Fibroblast of mammary gland (primary cell): ENCODE data around the gene IRF2BP2.
A peak's percentile ranks its signal among the peaks of the same experiment; 100 is the strongest.

Source experiments
- DNase-seq: peaks from one replicate; pipeline ENCODE4 v3.0.0-alpha.2; 2010; ENCODE audit warnings: low read depth
- H3K4me3 ChIP-seq: 2 replicates; pipeline ENCODE4 v1.5.1; 2011; ENCODE audit warnings: low read depth, mild to moderate bottlenecking, low read length, moderate library complexity; ENCODE audit not compliant: control insufficient read depth
- TF ChIP-seq, protein P1 (sequence below): conservative IDR thresholded peaks from 2 replicates; pipeline ENCODE4 v1.5.1; 2011; ENCODE audit warnings: low read depth, low read length, inconsistent platforms; ENCODE audit not compliant: control insufficient read depth, insufficient read depth

Gene IRF2BP2

GRCh38 chr1:234616644-234617043, 6.7 kb upstream of the IRF2BP2 start:
- TF ChIP-seq, protein P1, sequence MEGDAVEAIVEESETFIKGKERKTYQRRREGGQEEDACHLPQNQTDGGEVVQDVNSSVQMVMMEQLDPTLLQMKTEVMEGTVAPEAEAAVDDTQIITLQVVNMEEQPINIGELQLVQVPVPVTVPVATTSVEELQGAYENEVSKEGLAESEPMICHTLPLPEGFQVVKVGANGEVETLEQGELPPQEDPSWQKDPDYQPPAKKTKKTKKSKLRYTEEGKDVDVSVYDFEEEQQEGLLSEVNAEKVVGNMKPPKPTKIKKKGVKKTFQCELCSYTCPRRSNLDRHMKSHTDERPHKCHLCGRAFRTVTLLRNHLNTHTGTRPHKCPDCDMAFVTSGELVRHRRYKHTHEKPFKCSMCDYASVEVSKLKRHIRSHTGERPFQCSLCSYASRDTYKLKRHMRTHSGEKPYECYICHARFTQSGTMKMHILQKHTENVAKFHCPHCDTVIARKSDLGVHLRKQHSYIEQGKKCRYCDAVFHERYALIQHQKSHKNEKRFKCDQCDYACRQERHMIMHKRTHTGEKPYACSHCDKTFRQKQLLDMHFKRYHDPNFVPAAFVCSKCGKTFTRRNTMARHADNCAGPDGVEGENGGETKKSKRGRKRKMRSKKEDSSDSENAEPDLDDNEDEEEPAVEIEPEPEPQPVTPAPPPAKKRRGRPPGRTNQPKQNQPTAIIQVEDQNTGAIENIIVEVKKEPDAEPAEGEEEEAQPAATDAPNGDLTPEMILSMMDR, result no peak
- H3K4me3 ChIP-seq, result no peak overlapping the region
- DNase-seq, result peak; percentile 31

GRCh38 chr1:234614081-234614489, 4.1 kb upstream of the IRF2BP2 start:
- TF ChIP-seq, protein P1, result no peak
- H3K4me3 ChIP-seq, result no peak overlapping the region
- peak; percentile 53 for DNase-seq

DNA sequence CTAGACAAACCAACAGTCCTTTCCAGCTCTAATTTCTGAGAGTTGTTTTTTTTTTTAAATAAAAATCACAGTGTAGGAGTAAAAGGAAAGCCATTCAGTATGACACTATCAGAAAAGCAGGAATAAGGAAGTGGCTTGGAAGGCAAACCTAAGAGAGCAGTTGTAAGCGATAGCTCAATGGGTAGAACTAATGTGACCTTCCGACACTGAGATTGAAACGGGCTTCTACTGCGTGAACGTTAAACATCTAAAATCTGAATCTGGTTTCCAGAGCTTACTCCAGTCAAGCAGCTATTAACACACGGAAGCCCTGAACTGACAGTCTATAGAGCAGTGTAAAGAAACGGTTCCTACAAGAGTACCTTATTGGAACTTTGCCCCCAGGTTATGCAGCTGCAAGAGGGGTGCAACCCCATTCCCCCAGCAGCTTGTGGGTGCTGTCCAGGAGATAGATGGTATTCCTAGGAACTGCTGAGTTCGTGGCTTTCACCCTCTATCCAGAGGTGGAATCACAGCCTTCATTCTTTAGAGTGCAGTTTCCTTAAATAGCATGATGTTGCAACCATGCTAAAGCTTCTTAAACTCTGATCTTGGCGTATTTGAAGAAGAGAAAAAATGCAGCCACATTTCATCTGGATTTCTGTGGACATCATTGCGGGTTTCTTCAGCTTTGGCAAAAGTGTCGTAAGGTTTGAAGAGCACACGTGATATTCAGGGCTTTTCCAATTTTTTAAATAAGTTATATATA, 3.3 kb upstream of the IRF2BP2 start:
- TF ChIP-seq, protein P1, result no peak
- H3K4me3 ChIP-seq, result peak overlapping the region; percentile 5
- peak; percentile 89 for DNase-seq

DNA sequence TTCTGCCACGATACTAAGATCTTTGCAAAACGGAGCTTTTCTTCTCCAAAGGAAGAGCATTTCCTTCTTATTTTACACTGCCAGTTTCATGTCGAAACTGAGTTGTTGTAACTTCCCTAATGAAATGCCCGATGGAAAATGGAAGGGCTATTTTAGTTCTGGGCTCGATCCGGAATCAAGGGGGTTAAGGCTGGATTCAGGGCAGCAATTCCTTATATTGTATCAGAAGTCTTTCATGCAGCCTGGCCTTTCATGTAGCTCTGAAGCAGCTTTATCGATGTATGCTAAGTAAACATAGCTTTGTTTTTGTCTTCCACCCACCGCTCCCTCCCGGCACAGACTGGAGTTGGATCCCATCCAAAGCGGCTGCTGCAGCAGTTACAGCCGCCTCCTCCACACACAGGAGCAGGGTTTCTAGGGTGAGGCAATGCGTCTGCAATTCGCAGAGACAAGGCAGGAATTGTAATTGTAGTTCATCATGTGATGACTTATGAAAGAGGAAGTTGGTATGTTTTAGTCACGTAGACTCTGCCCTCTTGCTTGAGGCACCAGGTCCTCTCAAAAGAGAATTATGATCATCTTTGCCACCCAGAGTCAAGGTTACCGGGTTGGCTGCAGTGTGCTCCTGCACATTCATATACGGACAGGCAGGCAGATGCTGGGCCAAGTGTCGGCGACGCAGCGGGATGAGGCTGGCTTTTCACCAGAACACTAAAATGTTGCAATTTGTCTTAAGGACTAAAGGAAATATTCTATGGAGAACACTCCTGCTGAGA, 2.6 kb upstream of the IRF2BP2 start:
- TF ChIP-seq, protein P1, result no peak
- H3K4me3 ChIP-seq, result no peak overlapping the region
- peak; percentile 99 for DNase-seq

- no peak for DNase-seq
- no peak overlapping the region for H3K4me3 ChIP-seq
- TF ChIP-seq, protein P1, result no peak
Measured at GRCh38 chr1:234611847-234612351, 1.9 kb upstream of the IRF2BP2 start.

DNA sequence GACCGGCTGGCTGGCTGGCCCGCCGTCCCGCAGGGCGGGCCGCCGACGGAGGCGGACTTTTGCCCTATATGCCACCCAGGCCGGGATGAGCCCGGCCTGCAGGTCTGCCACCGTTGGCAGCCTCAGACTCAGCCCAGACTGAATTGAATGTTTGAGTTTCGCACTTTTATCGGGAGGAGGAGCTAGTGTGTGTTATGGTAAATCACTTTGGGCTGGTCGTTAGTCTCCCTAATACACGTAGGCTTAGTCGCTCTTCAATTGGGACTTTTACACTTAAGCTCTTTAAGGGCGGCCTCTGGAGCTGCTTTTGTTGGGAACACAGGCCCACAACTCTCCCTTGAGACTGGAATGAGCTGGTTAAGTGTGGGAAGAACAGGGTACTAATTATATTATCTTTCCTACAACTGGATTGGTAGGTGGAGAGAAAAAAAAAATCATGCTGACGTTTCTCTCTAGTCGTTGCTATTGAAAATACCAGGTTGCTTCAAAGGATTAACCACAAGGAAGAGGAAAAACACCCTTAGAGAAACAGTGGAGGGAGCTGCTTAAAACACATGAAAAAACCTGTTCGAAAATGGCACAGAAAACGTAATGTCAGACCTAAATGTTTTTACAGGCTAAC, 1.4 kb upstream of the IRF2BP2 start:
- no peak overlapping the region for H3K4me3 ChIP-seq
- TF ChIP-seq, protein P1, result no peak
- peak; percentile 91 for DNase-seq
